Skeletal muscle tissue (tissue), 4 donors: ENCODE measurements around the gene NDUFS4. TPM values are rescaled to one million over a fixed set of nuclear protein-coding genes. Genes with fewer than 3 reads are reported as not detected.
"Not testable (repeated sequence)": the region's sequence is repeated elsewhere in the genome, so short reads cannot be mapped to it uniquely, and the experiment has no call there.

ENCODE experiments used
- H3K27ac ChIP-seq: one replicate; pipeline ENCODE4 v1.7.0; 2013; ENCODE audit warnings: mild to moderate bottlenecking, low read depth, low read length, inconsistent platforms
- H3K27me3 ChIP-seq, 3 donors: one replicate each; pipeline ENCODE4 v1.7.0; 2013; ENCODE audit warnings: low read length in 3 of 3; ENCODE audit not compliant: control insufficient read depth in 3 of 3, insufficient read depth in 3 of 3
- H3K36me3 ChIP-seq, 3 donors: one replicate each; pipeline ENCODE4 v1.7.0; 2013; ENCODE audit warnings: low read length in 3 of 3; ENCODE audit not compliant: control insufficient read depth in 3 of 3, insufficient read depth in 3 of 3
- H3K4me1 ChIP-seq, 3 donors: one replicate each; pipeline ENCODE4 v1.7.0; 2013; ENCODE audit warnings: low read length in 3 of 3, mild to moderate bottlenecking in 3 of 3; ENCODE audit not compliant: control insufficient read depth in 3 of 3, insufficient read depth in 3 of 3
- H3K4me3 ChIP-seq, 3 donors: one replicate each; pipeline ENCODE4 v1.7.0; 2013; ENCODE audit warnings: low read length in 3 of 3
- H3K9ac ChIP-seq, 3 donors: one replicate each; pipeline ENCODE4 v1.7.0; 2013; ENCODE audit warnings: low read length in 3 of 3, mild to moderate bottlenecking in 3 of 3, moderate library complexity in 2 of 3, low read depth in 1 of 3
- H3K9me3 ChIP-seq, 3 donors: one replicate each; pipeline ENCODE4 v1.7.0; 2013; ENCODE audit warnings: low read length in 3 of 3; ENCODE audit not compliant: control insufficient read depth in 3 of 3
- total RNA-seq: library from RNA; depleted of rRNA; stranded (reverse); fragments of >200 nt; gene quantifications from one replicate; pipeline ENCODE4 v1.2.3, GENCODE V29; 2014
- donor health status: Osteomylitis.

NDUFS4 gene
- total RNA-seq, 1 donor from 2014 or later: 135 TPM

DNA sequence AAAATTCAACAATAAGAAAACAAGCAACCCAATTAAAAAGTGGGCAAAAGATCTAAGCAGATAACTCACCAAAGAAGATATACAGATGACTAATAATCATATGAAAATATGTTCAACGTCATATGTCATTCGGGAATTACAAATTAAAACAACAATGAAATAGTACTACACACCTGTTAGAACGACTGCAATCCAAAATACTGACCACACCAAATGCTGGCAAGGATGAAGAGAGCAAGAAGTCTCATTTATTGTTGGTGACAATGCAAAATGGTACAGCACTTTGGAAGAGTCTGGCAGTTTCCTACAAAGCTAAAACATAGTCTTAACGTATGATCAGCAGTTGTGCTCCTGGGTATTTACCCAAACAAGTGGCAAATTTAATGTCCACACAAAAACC, 37.5 kb downstream of the NDUFS4 start:
- Histone ChIP-seq H3K9me3 (no peaks in the 10 kb centered on the region), H3K4me3 (no peak overlapping the region), H3K27me3 (no peaks in the 10 kb centered on the region), H3K27ac (no peak overlapping the region), H3K36me3 (no peaks in the 10 kb centered on the region), H3K9ac (no peak overlapping the region), H3K4me1 (peaks cover 6 to 8% (median 6%) of the 10 kb centered on the region in 3 donors)

- Histone ChIP-seq H3K9ac (no peak overlapping the region), H3K27ac (no peak overlapping the region), H3K4me3 (no peak overlapping the region), H3K36me3 (peaks cover 3 to 18% (median 9%) of the 10 kb centered on the region in 3 donors), H3K9me3 (no peaks in the 10 kb centered on the region), H3K4me1 (peaks cover 6 to 8% (median 8%) of the 10 kb centered on the region in 3 donors), H3K27me3 (no peaks in the 10 kb centered on the region)
Observed at GRCh38 chr5:53601570-53601969, 41.1 kb downstream of the NDUFS4 start.

DNA sequence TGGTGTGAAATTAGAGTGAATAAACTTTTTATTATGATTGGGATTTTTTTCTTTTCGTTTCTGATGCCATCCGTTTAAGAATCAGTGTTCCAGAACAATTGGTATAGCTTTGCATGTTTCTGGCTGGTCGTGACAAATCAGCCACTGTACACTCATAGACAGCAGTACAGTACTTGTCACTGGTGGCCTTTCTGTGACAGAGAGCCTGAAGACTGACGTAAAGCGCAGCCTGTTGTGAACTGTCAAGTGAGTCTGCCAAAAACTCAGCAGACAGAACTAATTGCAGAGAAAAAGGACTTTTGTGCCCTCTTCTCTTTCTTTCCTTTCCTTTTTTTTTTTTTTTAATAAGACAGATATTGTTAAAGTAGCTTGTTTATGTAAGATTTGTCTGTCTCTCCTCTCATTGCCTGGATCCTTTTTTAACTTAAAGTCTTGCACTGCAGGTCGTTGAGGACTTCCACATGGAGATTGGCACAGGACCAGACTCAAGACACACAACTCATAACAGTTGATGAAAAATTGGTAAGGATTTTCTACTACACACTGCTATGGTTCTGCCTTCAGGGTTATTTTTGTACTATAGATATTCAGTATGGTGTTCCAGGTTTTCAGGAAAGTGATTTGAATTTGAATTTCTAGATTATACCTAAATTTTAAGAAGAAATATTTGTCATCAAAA, 42.7 kb downstream of the NDUFS4 start:
- Histone ChIP-seq H3K9ac (peak overlapping the region in 1 of 3 donors; percentile 30), H3K9me3 (no peaks in the 10 kb centered on the region), H3K27ac (no peak overlapping the region), H3K4me1 (peaks cover 0 to 8% (median 8%) of the 10 kb centered on the region in 3 donors), H3K36me3 (peaks cover 4 to 24% (median 15%) of the 10 kb centered on the region in 3 donors), H3K27me3 (no peaks in the 10 kb centered on the region), H3K4me3 (no peak overlapping the region)

DNA sequence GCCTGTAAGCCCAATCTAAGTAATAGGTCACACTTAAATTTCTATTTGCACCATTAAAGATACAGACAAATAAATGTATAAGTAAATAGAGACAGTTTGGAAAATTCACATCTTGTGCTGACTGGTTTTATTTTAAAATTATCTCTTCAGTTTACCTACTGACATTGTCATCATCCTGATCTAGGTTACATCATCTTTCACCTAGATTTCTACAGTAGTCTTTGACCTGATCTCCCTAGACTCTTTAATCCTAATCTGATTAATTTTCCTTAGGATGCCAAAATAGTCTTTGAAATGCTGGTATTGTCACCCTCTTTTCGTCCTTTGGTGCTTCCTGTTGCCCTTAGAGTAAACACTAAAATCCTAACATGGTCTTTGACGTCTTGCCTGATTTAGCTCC, 43.9 kb downstream of the NDUFS4 start:
- peaks cover 0 to 9% (median 8%) of the 10 kb centered on the region in 3 donors for H3K4me1 ChIP-seq
- no peak overlapping the region for H3K4me3 ChIP-seq
- no peaks in the 10 kb centered on the region for H3K9me3 ChIP-seq
- H3K27ac ChIP-seq: no peak overlapping the region
- H3K27me3 ChIP-seq: no peaks in the 10 kb centered on the region
- H3K36me3 ChIP-seq: peaks cover 4 to 24% (median 18%) of the 10 kb centered on the region in 3 donors
- H3K9ac ChIP-seq: no peak overlapping the region

DNA sequence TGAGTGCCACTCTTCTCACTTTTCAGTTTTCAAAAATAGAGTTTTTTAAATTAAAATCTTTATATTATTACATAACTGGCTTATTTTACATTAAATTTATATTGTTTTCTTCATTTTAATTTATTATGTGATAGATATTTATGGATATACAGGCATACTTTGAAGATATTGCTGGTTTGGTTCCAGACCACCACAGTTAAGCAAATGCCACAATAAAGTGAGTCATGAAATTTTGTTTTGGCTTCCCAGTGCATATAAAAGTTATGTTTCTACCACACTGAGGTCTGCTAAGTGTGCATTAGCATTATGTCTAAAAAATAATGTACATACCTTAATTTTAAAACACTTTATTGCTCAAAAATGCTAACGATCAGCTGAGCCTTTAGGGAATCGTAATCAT, 47.4 kb downstream of the NDUFS4 start:
- peaks cover 4 to 24% (median 19%) of the 10 kb centered on the region in 3 donors for H3K36me3 ChIP-seq
- peaks cover 0 to 7% (median 5%) of the 10 kb centered on the region in 3 donors for H3K4me1 ChIP-seq
- H3K27me3 ChIP-seq: no peaks in the 10 kb centered on the region
- H3K9ac ChIP-seq: no peak overlapping the region
- no peaks in the 10 kb centered on the region for H3K9me3 ChIP-seq
- no peak overlapping the region for H3K27ac ChIP-seq
- H3K4me3 ChIP-seq: no peak overlapping the region

- not testable (repeated sequence) for H3K27me3 ChIP-seq, H3K9me3 ChIP-seq, H3K4me3 ChIP-seq, H3K27ac ChIP-seq, H3K9ac ChIP-seq, H3K4me1 ChIP-seq
- peaks cover 4 to 24% (median 19%) of the 10 kb centered on the region in 3 donors for H3K36me3 ChIP-seq
Observed at GRCh38 chr5:53608897-53609296, 48.5 kb downstream of the NDUFS4 start.

DNA sequence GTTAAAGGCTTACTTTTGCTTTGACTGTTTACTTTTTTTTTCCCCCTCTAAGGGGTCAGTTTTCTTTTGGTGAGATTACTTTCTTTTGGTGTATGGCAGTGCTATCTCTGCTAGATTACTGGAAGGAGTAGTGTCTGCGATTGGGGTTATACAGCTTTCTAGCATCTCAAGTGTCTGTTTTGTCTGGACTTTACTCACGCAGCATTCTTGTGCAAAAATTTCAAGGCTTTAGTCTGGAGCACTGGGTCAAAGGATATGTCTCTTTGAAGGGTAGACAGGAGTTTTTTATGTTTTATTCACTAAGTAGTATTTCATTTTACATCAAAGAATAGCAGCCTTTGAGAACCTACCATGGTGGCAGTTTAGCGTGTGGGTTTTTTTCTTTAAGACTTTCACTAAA, 52.6 kb downstream of the NDUFS4 start:
- Histone ChIP-seq H3K36me3 (peaks cover 0 to 4% (median 0%) of the 10 kb centered on the region in 3 donors), H3K4me3 (no peak overlapping the region), H3K27ac (no peak overlapping the region), H3K27me3 (no peaks in the 10 kb centered on the region), H3K9ac (no peak overlapping the region), H3K4me1 (peaks cover 0 to 2% (median 0%) of the 10 kb centered on the region in 3 donors), H3K9me3 (no peaks in the 10 kb centered on the region)

GRCh38 chr5:53613536-53613935, 53.1 kb downstream of the NDUFS4 start:
- Histone ChIP-seq H3K9me3 (no peaks in the 10 kb centered on the region), H3K27me3 (no peaks in the 10 kb centered on the region)

DNA sequence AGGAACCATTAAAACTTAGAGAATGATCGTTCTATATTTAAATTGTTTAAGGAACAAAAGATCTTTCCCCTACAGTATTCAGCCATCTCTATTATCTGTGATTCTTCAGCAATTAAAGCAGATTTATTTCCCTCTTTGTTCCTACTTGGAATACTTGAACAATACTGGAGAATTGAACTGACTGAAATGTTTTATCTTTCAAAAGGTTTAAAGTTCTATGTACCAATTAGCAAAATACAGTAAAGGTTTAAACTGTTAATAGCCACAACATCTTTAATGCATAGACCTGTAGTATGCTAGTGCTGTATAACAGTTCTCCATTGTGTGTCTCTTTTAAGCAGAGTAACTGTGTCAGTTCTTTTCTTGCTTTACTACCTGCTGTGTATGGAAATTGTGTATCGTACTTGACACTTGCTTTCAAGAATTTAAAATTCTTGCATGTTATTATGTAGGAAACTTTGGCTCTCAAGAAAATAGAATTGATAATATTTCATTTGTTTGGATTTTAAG, 54.0 kb downstream of the NDUFS4 start:
- no peaks in the 10 kb centered on the region for H3K9me3 ChIP-seq
- no peak overlapping the region for H3K9ac ChIP-seq
- no peaks in the 10 kb centered on the region for H3K36me3 ChIP-seq
- H3K27ac ChIP-seq: no peak overlapping the region
- H3K4me3 ChIP-seq: no peak overlapping the region
- H3K4me1 ChIP-seq: no peaks in the 10 kb centered on the region
- H3K27me3 ChIP-seq: no peaks in the 10 kb centered on the region

More at GRCh38 chr5:53613536-53613935, 53.1 kb downstream of the NDUFS4 start:
- no peaks in the 10 kb centered on the region for H3K4me1 ChIP-seq
- peaks cover 0 to 4% (median 0%) of the 10 kb centered on the region in 3 donors for H3K36me3 ChIP-seq
- H3K9ac ChIP-seq: no peak overlapping the region
- no peak overlapping the region for H3K4me3 ChIP-seq
- no peak overlapping the region for H3K27ac ChIP-seq

DNA sequence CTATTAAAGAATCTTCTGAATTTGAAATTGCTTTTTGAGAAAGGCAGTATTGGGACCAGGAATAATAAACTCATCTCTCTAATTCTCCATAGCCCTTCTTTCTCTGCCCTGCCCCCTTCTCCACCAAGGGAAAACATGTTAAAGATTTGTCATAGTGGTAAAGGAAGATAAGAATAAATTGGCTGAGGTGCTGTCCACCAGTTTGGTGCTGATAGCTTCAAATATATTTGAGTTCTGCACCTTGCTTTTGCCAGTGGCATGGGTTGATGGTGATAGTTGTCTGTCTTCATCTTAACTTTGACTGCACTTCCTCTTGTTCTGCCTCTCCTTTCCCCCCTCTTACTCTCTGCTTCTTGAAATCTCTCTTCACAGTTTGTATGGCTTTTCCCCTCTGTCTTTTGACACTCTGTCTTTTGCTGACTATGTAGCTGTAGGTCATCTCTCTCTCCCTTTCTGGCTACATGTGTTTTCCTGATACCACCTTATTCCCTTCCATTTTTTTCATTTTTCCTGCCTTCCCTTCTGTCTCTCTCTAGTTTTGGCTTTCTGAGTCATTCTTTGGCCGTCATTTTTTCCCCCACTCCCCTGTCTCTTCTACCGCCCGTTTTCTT, 56.6 kb downstream of the NDUFS4 start:
- no peaks in the 10 kb centered on the region for H3K36me3 ChIP-seq

More for the DNA sequence above, 56.6 kb downstream of the NDUFS4 start:
- Histone ChIP-seq H3K4me3 (no peak overlapping the region), H3K27me3 (no peaks in the 10 kb centered on the region), H3K27ac (no peak overlapping the region), H3K9ac (no peak overlapping the region), H3K9me3 (no peaks in the 10 kb centered on the region), H3K4me1 (no peaks in the 10 kb centered on the region)
